Measurements from ENCODE around the gene OR1J1.
A peak's percentile ranks its signal among the peaks of the same experiment; 100 is the strongest.

The OR1J1 gene

GRCh38 chr9:122445155-122445749 lies 32.5 kb downstream of the OR1J1 start:
- DNase-seq (ENCODE audit: low read depth): peak; percentile 56

- peak; percentile 57 for DNase-seq (ENCODE audit: low read depth)
These were observed 33.5 kb downstream of the OR1J1 start for GRCh38 chr9:122444041-122444733.

- DNase-seq (ENCODE audit: low read depth): no peak
These were observed 35.2 kb downstream of the OR1J1 start for GRCh38 chr9:122442568-122442967.
